Activated CD4-positive, alpha-beta T cell treated with anti-CD3 and anti-CD28 coated beads, Interleukin-2, amount 50 U/mL, for 16 hours (primary cell): ENCODE results near the gene IQSEC3.
"Not testable (repeated sequence)": the region's sequence is repeated elsewhere in the genome, so short reads cannot be mapped to it uniquely, and the experiment has no call there.

Experiments
- DNase-seq: peaks from one replicate; pipeline ENCODE4 v3.0.0-alpha.2; 2020

The IQSEC3 gene

GRCh38 chr12:115518-115917 is 49.0 kb downstream of the IQSEC3 start:
- no peak for DNase-seq

GRCh38 chr12:115960-116915 is 49.7 kb downstream of the IQSEC3 start:
- no peak for DNase-seq

GRCh38 chr12:117311-117710 is 50.7 kb downstream of the IQSEC3 start:
- DNase-seq: no peak

DNA sequence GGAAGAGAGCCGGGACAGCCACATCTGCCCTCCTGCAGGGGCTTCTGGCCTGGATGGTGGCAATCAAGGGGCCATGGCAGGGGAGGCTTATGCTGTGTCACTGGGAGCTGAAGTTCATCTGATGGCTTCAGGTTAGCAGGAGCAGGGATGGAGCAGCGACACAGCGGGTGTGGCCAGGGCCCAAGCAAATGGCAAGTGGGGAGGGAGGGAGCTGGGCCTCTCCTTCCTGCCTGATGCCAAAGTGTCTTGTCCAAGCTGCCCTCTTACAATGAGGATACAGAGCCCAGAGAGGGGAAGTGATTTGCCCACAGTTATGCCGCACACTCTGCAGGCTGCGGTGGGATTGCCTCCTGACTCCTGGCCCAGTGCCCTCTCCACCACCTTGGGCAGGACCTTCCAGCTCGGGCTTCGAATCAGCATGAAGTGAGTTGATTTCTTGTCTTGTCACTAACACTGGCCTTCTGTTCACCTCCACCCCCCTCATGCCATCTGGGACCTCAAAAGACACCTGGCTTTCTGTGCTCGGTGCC is 51.3 kb downstream of the IQSEC3 start:
- DNase-seq: no peak

- DNase-seq: no peak
These were observed 52.0 kb downstream of the IQSEC3 start for GRCh38 chr12:118591-118990.

DNA sequence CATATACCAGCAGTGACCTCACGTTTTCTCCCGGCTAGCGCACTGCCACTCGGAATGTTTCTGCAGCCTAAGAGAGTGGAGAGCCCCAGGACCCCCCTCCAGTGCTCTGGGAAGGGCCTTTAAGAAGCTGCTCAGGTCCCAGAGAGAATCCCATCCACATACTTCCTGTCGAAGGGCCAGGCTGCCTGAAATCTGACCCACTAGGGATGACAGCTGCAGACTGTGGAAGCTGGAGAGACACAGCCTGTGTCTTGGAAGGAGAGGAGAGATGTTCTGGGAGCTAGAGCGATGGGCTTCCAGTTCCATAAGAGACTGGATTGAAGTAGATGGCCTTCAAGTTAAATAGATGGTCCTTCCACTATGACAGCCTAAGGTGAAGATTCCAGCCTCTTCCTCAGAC is 54.4 kb downstream of the IQSEC3 start:
- no peak for DNase-seq

- no peak for DNase-seq
These were observed 55.1 kb downstream of the IQSEC3 start for GRCh38 chr12:121647-122046.

DNA sequence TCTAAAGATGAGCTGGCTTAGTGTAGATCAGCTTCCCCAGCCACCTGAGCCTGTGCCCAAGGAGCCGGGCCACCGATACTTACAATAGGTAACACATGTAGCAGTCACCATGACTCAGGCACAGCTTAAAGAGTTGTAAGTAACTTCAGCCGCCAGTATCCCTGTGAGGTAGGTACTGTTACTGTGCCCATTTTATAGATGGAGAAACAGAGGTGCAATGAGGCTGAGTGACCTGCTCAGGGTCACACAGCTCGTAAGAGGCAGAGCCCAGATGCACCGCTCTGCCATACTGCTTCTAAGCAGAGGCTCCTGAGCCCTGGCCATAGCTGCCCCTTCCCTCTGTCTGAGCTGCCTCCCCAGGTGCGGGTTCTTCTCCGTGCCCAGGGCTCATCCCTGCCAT is 58.5 kb downstream of the IQSEC3 start:
- no peak for DNase-seq

DNA sequence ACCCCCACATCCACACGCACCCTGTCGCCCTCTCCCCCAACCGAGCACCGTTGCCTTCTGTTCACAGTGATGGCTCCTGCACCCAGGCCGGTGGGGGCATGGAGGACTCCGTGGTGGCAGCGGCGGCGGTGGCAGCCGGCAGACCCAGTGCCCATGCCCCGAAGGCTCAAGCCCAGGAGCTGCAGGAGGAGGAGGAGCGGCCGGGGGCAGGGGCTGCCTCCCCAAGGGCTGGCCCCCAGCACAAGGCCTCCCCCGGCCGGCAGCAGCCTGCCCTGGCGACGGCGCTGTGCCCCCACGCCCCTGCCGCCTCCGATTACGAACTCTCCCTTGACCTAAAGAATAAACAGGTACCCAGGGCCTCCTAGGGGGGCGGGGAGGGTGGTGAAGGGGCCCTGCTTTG is 59.0 kb downstream of the IQSEC3 start:
- no peak for DNase-seq

DNA sequence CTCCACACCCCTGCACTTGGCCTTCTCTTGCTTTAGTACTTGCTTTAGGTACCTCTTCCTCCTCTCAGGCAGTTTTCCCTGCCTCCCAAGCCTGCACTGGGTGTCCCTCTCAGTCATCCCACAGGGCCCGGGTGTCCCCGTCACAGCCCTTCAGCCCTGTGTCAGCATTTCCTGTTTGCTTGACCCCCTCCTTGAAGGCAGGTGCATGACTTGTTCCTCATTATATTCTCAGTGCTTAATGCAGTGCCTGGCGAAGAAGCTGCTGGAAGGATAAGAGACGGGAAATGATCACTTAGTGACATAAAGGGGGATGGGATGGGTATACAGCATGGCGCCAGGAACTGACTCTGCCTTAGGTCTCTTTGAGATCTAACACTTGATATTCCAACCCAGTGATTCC is 61.5 kb downstream of the IQSEC3 start:
- DNase-seq: no peak

DNA sequence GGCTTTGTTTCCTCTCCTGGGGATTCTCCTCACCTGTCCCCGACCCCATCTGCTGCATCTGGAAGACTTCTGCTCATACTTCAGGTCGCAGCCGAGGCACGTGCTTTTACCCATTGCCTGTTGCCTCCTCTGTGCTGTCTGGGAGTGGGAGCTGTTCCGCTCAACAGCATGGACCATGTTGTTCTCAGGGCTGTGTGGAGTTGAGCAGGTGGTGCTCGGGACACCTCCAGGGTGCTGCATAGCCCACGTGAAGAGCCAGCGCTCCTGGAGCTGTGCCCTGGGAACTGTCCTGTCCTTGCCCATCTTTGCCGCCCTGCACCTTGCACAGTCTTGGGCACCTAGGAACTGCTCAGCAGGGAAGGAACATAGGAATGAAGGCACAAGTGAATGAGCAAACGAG is 62.4 kb downstream of the IQSEC3 start:
- no peak for DNase-seq

DNA sequence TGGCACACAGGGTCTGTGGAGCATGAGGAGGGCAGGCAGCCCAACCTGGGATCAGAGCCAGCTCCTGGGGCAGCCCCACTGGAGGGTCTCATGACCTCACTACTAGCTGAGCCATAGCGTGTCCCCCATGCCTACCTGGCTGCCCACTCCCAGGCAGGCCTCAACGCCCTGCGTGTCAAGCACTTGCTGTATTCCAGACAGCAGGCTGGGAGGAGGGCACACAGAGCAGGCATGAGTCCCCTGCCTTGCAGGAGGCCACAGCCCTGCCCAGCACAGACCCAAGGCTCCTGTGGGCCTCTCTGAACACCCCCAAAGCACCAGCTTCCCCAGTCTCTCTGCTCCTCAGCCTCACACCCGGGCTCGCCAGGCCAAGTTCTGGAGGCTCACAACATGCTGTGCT is 64.0 kb downstream of the IQSEC3 start:
- DNase-seq: no peak

GRCh38 chr12:131008-131407 is 64.4 kb downstream of the IQSEC3 start:
- DNase-seq: no peak

GRCh38 chr12:131732-132495 is 65.3 kb downstream of the IQSEC3 start:
- DNase-seq: no peak

DNA sequence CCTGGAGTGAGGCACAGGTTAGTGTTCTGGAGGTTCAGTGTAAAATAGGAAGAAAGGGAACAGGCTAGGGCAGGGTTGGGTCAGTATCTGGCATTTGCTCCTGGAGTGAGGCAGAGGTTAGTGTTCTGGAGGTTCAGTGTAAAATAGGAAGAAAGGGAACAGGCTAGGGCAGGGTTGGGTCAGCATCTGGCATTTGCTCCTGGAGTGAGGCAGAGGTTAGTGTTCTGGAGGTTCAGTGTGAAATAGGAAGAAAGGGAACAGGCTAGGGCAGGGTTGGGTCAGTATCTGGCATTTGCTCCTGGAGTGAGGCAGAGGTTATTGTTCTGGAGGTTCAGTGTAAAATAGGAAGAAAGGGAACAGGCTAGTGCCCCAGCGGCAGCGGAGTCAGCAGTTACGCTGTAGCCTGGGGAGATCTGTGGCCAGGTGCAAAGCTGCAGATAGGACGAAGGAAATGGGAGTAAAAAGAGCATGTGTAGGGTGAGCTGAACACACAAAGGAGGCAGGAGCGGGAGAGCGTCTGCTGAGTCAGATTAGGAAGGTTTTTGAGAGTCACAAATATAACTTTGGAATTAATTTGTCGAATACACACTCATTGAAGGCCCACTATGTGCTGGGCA is 67.2 kb downstream of the IQSEC3 start:
- not testable (repeated sequence) for DNase-seq

GRCh38 chr12:135138-135537 is 68.6 kb downstream of the IQSEC3 start:
- no peak for DNase-seq

DNA sequence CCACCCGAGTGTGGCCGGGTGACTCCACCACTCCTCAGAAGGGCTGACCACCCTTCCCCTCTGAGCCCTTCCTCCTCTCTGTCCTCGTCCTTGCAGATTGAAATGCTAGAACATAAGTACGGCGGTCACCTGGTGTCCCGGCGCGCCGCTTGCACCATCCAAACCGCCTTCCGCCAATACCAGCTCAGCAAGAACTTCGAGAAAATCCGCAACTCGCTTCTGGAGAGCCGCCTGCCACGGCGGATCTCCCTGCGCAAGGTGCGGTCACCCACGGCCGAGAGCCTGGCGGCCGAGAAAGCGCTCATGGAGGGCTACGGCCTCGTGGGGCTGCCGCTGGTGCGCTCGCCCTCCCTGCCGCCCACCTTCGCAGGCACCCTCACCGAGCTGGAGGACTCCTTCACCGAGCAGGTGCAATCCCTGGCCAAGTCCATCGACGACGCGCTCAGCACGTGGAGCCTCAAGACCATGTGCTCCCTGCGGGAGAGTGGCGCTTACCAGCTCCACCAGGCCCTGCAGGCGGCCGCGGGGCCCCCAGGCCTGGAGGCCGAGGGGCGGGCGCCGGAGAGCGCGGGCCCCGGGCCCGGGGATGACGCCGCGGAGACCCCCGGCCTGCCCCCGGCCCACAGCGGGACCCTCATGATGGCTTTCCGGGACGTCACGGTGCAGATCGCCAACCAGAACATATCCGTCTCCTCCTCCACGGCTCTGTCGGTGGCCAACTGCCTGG is 71.8 kb downstream of the IQSEC3 start:
- DNase-seq: no peak

GRCh38 chr12:138898-139534 is 72.4 kb downstream of the IQSEC3 start:
- no peak for DNase-seq

GRCh38 chr12:139585-139984 is 73.0 kb downstream of the IQSEC3 start:
- DNase-seq: no peak

DNA sequence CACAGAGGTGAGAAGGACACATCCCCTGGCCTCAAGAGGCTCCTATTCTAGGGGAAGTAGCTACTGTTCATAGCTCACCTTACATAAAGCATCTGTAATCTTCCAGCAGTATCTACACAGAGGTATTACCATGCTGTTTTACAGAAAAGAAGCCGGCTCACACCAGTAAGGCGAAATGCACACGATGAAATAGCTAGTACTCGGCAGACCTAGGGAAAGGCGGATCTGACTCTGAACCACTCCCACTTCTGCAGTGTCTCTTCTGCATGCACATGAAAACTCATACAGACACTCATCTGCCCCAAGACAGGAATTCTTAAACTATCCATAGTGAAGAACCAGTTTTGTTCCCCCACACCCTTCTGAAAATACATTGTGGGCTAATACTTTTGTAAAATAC is 73.6 kb downstream of the IQSEC3 start:
- no peak for DNase-seq

- no peak for DNase-seq
These were observed 77.5 kb downstream of the IQSEC3 start for GRCh38 chr12:143964-144649.
